Measurements from ENCODE around the gene AAK1.
"Not testable (repeated sequence)": the region's sequence is repeated elsewhere in the genome, so short reads cannot be mapped to it uniquely, and the experiment has no call there.

Gene AAK1

DNA sequence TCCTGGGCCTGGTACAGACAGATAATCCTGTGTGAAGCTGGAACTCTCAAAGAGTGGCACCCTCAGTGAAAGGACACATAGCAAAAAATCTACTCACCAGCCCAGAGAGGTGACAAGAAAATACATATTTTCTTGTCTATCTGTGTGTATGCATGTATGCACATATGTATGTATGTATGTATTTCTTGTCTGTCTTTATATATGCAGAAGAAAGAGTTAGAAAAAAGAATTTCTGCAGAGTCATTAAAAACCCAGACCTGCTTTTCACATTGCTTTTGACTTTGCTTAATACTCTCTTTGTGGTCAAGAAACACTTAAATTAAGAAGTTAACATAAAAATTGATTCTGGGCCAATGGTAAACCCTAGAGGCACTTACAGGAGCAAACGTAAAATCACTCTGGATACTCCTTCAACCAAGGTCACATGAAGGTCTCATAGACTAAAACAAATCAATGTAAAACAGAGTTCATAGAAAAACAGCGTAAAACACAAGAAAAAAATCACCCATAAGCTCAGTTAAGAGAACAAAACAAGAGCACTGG lies 16.5 kb upstream of the AAK1 start:
- DNase-seq (ENCODE audit: low spot score), result no peak

DNA sequence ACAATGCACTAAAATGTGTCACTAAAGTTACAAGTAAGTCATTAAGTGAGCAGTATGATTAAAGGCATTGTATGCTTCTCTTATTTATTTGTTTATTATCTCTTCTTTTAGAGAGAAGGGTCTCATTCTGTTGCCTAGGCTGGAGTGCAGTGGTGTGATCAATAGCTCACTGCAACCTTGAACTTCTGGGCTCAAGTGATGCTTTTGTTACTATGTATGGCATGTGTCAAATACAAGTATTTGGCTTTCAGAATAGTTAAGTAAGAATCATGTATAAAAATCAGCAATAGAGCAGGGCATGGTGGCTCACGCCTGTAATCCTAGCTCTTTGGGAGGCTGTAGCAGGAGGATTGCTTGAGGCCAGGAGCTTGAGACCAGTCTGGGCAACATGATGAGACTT lies 15.8 kb upstream of the AAK1 start:
- no peak for DNase-seq (ENCODE audit: low spot score)

DNA sequence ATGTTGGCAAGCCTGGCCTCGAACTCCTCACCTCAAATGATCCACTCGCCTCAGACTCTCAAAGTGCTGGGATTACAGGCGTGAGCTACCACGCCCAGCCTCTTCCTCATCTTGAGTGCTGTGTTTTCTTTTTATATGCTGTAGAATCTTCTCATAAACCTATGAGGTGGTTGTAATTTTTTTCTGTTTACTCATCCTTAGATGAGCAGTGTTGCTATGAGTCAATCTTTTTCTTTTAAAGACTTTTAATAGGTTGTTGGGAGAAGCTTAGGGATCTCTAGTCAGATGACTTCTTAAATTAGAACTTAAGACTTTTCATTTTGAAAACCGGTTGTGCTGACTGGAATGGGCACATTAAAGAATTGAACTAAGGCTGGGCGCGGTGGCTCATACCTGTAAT lies 8.7 kb upstream of the AAK1 start:
- DNase-seq (ENCODE audit: low spot score), result peak; percentile 57

DNA sequence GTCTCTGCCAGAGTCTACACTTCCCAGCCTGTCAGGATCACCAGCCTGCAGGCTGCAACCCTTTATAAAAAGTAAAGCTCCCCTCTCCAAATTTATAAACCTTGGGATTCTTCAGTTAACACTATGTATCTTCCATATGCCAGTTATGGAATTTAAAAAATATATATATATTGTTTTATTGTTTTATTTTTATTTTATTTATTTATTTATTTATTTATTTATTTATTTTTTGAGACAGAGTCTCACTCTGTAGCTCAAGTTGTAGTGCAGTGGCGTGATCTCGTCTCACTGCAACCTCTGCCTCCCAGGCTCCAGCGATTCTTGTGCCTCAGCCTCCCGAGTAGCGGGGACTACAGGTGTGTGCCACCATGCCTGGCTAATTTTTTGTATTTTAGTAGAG lies 3.7 kb upstream of the AAK1 start:
- DNase-seq (ENCODE audit: low spot score), result not testable (repeated sequence)

DNA sequence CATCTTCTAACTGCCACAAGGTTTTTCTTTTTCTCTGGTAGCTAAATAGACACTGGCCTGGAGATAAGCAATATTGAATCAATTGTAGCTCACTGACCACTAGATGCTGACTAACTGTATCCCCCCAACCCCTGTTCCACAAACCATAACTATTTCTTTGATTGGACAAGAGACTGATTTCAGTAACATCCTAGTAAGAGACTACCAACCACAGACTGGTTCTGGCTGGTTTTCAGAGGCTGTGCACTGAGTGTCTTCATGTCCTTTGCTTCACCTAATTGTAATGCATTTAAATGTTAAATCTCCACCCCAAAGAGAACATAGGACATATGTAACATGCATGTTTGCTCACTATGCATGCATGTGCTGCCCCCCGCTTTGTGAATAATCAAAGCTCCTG lies 3.2 kb upstream of the AAK1 start:
- DNase-seq (ENCODE audit: low spot score), result no peak

DNA sequence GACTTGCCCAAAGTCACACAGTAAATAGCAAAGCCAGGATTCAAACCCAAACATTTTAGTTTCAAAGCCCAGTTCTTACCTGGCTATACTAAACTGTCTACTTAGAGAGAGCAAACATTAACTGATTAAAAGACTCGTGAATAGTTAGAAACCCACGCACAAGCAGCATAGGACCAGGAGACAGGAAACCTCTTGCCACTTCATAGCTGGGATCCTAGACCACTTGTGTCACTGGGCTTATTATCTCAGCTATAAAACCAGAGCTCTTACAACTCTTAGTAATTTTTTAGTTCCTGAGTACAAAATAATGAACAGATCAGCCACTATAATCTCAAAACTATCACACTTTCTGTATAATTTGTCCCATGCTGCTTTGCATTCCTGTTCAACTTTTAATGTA lies 2.4 kb upstream of the AAK1 start:
- DNase-seq (ENCODE audit: low spot score), result no peak

DNA sequence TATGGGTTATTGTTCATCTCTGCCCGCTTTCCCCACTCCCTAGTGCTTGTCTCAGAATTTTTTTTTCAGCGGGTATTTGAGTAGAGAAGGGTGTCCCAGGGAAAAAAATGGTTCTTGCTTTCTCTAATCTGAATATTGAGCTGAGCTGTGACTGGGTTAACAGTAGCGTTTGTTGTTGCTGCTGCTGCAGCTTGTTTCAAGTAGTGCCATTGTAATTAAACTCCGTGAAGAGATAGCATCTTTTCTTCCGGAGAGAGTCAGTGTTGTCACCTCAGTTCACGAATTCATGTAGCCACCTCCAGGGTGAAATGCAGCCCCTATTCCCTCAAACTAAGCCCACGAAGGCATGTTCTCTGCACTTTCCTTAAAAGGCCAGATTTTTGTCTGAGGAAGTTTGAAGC lies 1.5 kb upstream of the AAK1 start:
- no peak for DNase-seq (ENCODE audit: low spot score)

DNA sequence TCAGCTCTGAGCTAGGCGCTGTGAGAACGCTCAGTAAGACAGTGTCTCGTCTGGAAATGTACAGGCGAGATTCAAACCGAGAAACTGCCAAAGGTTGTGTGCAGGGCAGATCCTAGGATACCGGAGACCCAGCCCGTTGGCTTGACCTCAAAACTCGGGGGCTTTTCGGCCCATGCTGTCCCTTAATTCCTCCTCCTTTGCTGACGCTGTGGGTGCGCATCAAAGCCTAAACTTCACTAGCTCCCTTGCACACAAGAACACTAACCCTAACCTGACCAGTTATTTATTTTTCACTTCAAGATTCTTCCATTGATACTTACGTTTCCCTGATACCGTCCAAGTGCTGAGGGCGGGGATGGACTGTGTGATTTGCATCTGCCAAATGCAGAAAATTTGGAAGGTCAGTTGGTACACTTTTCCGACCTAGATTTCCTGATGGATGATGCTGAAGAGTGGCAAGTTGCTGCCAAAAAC lies 1.0 kb upstream of the AAK1 start:
- DNase-seq (ENCODE audit: low spot score), result no peak

DNA sequence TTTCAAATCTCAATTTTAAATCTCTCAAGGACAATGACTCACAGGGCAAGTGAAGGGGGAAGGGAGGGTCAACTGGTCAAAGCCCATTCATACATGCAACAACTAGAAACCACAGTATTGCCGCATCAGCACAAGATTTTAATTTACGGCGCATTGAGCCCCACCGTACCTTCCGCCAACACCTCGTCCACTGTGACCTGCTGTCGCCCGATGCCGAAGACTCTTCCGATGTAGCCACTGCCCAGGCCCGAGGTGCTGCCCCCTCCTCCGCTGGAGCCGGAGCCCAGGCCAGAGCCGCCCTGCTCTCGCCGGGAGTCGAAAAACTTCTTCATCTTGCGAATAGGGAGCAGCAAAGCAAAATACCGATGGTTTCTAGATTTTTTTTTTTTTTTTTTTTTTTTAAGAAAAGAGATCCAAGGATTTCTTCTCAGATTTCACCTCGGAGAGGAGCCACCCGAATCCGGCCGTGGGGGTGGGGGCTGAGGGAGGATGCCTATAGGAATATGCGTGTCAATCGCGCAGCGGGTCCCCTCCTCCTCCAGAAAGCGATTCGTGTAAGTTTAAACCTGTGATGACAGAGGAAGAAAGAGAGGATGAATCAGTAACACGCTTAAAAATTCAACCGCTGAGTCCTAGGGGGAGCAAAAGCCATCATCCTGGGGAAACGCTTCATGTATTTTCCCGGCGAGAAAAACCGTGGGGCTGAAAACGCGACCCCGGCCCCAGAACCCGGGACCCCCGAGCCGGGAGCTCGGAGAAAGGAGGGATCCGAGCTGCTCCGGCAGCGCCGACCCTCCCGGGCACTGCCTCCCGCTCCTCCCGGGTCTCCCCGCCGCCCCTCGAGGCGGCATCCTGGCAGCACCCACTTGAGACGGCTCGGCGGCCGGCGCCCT lies 584 bp downstream of the AAK1 start:
- DNase-seq (ENCODE audit: low spot score), result peak; percentile 57

DNA sequence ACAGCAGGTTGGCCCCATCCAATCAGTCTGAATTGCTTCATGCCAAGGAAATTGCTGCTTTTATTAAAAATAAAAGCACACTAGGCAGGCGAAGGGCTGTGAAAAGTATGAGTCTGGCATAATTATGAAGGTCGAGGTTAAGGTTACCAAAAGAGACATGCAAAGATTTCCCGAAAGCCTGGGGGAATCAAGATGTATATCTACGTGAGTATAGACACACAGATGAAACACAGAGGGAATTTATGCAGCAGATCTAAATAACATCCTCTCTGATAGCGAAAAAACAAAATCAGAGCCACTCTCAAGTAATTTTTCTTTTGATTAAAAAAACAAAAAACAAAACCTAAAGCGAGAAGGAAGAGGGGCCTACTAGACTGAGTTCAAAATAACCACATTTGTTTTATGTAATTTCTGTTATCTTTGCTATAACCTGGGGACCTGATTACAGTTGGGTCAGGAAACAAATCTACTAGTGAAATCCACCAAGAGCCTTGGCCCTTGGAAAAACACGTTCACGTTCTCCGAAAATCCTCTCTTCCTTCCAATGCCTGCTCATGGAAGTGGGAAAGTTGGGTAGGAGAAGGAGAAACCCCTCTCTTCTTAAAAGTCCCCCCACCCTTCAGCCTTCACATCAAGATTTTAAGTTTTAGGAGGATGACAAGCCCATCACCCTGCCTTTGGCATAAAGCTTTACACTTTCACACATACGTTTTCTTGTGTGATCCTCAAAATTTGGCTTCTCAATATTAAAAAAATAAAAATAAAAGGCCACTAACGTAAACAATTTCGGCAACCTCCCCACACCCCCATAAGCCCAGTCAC lies 1.4 kb downstream of the AAK1 start:
- DNase-seq (ENCODE audit: low spot score), result no peak

DNA sequence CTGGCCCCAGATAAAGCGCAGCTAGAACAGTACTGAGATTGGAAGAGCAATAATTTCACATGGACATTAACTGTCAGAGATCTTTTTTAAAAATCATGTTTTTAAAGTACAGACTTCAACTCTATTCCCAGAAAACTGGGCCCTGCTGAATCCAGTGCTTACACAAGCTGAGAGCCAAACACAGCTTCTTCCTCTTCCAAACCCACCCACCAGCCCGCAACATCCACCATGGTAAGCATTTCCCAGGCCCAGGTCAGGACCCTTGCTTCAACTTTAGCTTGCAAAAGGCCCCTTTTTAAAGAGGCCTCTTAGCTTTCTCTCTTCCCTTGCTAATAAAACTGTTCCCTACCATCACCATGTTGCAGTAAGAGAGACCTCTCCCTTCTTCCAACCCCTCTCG lies 2.1 kb downstream of the AAK1 start:
- no peak for DNase-seq (ENCODE audit: low spot score)

DNA sequence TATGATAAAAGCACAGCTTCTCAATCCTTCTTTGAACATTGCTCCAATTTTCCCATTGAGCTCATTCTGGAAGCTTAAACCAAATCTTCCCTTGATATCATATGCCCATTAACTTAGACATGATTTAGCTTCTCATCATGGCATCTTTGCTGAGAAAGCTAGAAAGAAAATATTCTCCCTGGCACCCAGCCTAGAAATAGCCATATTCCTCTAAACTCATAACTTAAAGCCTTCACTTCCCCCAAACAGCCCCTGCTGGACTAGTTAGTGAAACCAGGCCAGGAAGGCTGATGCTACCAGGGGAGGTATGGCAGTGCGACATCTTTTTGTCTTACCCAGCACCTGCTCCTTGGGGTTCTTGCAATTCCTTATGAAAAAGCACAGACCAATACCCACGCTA lies 4.3 kb downstream of the AAK1 start:
- DNase-seq (ENCODE audit: low spot score), result no peak

DNA sequence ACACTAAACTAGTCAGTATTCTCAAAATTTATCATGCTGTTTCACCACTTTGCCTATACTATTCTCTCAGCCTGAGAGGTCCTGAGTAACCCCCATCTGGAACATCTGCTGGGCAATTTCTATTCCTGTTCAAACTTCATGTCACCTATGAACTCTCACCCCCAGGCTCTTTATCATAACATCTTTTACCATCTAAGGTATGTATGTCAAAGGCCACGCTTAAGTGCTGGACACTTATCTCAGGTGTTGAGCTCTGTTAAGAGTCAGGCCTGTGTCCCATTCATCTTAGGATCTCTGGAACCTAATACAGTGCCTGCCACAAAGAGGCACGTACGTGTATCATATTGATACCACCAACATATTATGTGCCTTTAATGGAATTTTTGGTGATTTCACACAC lies 4.9 kb downstream of the AAK1 start:
- no peak for DNase-seq (ENCODE audit: low spot score)

DNA sequence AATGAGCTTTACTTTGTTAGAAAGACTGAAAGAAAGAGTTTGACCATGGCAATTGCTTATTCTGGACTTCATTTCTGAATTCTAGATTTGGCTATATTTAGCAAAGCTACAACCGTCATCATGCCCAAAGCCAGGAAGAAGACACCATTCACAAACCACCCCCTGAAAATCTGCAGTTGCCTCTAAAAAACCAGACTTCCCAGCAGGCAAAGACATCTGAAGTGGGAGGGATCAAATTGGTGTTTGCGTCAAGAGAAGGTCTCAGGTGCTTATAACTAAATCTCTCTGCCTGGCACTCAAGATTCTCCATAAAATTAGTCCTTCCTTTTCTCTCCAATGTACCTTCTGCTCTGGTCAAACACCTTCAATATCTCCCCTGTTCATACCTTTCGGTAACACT lies 5.6 kb downstream of the AAK1 start:
- DNase-seq (ENCODE audit: low spot score), result no peak

DNA sequence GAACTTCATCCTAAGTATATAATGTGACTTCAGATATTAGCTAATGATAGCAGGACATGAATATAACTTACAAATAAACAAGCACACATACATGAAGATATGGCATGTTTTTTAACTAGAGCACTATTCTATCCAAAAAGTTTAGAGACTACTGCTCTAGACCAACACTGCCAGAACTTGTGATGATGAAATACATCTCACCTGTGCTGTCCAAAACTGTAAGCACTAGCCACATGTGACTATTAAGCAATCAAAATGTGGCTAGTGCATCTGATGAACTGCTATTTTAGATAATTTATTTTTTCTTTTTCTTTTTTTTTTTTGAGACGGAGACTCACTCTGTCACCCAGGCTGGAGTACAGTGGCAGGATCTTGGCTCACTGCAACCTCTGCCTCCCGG lies 7.1 kb downstream of the AAK1 start:
- no peak for DNase-seq (ENCODE audit: low spot score)

DNA sequence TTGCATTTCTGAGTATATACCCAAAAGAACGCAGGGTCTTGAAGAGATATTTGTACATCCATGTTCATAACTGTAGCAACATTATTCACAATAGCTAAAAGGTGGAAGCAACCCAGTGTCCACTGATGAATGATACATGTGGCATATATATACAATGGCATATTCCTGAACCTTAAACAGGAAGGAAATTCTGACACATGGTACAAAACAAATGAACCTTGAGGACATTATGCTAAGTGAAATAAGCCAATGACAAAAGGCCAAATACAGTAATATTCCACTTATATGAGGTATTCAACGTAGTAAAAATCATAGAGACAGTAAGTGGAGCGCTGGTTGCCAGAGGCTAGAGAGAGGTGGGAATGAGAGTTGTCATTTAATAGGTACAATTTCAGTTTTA lies 8.1 kb downstream of the AAK1 start:
- no peak for DNase-seq (ENCODE audit: low spot score)

DNA sequence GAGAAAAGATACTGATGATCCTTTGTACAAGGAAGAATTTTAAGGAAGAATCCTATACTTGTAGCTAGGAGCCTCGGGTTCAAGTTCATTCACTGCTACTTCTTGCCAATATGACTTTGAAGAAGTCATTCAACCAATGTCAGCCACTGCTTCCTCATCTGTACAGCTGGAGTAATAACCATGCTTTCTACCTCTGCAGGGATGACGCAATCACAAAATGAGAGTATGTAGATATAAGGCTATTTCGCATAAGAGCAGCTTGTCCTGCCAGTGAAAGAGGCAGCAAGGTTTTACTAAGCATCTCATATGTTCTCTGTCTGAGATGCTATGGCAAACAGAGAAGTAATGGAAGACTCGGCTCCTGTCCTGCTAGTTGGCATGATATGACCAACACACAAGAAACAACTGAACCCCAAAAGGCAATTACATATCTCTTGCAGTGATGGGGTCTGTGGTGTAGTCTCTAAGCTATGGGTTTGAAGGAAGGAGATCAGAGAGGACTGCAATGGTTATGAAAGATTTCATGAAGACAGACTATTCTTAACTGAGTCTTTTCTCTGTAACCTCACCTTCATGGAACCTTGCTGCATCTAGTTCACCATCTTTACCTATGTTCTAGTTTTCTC lies 9.2 kb downstream of the AAK1 start:
- no peak for DNase-seq (ENCODE audit: low spot score)

DNA sequence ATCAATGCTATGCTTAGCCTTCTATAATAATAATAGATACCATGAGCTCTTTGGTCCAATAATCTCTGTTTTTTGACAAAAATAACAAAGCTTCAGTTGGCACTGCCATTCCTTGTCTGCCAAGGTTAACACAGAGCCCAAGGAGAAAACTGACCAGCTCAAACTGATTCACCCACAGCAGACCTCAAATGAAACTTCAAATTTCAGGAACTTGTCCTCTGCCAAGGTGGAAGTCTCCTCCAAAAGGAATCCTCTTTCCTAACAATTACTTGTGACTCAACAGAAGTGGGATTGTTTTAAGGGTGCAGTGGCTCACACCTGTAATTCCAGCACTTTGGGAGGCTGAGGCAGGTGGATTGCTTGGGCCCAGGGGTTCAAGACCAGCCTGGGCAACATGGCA lies 12.1 kb downstream of the AAK1 start:
- DNase-seq (ENCODE audit: low spot score), result no peak

DNA sequence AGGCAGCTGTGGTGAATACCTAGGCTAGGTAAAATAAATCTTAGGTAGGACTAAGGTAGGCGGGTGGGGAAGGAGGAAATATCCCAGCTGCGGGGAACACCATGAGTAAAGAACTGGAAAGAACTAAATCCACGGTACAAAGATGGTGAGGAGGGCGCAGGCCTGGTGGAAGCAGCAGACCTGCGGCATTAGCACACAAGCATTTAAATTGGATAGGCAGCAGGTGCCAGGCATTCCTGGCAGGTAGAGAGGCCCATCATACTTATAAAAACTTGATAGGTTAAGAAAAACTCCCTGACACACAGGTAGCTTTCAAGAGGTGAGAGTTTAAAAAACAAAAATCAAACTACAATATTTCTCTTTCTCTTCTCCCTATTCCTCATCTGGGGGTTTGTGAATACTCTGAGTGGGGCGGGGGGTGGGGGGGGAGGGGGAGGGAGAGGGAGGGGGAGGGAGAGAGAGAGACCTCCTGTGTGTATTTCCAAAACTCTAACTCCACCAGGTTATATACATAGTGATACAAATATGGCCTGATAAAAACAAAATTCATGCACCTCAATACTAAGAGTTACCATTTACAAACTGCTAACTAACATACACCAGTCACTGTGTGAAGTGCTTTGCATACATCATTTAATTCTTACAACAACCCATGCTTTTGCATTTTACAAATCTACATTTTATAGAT lies 13.5 kb downstream of the AAK1 start:
- DNase-seq (ENCODE audit: low spot score), result no peak

DNA sequence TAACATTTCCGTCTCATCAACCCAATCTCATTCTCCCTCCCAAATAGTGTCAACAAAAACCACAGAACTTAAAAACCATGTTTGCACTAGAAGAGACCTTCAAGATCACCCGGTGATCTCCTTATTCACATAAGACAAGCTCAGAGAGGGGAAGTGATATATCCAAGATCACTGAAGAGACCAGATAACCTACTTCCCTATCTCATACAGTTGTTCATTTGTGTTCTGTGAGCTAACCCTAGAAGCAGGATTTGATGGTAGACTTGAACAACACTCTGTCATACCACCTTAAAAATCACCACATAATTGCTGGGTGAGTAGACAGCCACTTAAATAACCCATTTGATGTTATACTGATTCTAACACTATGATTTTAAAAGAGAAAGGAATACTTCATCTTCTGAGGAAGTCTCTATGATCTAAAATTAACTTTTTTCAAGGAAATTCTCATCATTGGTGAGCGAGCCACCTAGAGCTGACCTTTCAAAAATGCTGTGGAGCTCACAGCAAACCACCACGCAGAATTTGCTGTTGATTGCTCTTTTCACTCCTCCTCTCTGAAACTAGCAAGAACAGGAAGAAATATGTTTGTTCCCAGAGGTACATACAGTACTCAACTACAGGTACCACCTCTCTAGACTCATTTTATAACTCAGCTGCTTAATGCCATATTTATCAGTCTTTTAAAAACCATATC lies 15.1 kb downstream of the AAK1 start:
- DNase-seq (ENCODE audit: low spot score), result no peak

DNA sequence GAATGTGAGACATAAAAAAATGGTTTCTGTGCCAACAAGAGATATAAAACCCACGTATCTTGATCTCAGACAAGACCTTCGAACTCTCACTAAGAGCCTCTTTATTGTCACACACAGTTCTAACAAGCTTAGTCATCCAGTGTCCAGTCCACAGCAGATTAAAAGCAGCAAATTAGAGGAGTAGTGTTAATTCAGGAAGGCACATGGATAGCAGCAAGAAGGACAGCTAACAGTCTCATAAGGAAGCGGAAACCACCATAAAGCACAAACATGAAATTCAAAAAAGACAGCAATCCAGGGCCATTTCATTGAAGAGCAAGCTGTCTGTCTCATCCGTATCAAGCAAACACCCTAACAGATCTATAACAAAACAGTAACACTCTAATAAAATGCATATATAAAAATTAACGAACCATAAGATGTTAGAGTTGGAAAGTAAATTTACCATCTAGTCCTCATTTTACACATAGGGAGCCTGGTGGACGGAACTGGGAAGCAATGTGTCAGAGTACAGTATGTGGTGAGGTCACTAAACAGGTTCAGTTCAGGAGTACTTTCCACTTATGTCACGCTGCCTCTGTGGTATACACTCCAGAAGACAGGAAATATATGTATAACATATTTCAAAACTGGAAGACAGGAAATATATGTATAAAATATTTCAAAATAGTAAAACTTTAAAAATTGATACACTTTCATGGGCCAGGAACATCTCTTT lies 18.3 kb downstream of the AAK1 start:
- no peak for DNase-seq (ENCODE audit: low spot score)

All from AG08396 (cell line).